Activated naive CD4-positive, alpha-beta T cell treated with anti-CD3 and anti-CD28 coated beads, Interleukin-2, amount 50 U/mL, for 72 hours (primary cell): Measurements from ENCODE around the gene COX6A2. TPM values are rescaled to one million over a fixed set of nuclear protein-coding genes. Genes with fewer than 3 reads are reported as not detected.
"Not testable (repeated sequence)": the region's sequence is repeated elsewhere in the genome, so short reads cannot be mapped to it uniquely, and the experiment has no call there.

Experiments
- ATAC-seq, 2 donors: fragments of 150-1000 bp; cut with Tn5 transposase; 2 replicates each; pipeline ENCODE4 v1.10.0; 2021; ENCODE audit warnings: mild to moderate bottlenecking in 2 of 2, moderate library complexity in 2 of 2
- DNase-seq, 2 donors: peaks; one replicate each; pipeline ENCODE4 v3.0.0; 2021 to 2022; ENCODE audit warnings: low spot score in 2 of 2
- H3K27ac Mint-ChIP-seq, 2 donors: one replicate each; pipeline ENCODE4 v1.8.0; 2022; ENCODE audit warnings: mild to moderate bottlenecking in 2 of 2, mixed read lengths in 2 of 2
- H3K36me3 Mint-ChIP-seq, 2 donors: one replicate each; pipeline ENCODE4 v1.8.0; 2022; ENCODE audit warnings: mixed read lengths in 2 of 2
- H3K9me3 Mint-ChIP-seq, 2 donors: one replicate each; pipeline ENCODE4 v1.8.0; 2022; ENCODE audit warnings: mixed read lengths in 2 of 2
- total RNA-seq, 2 donors: library from RNA; stranded (reverse); gene quantifications; one replicate each; pipeline ENCODE4 v1.2.3, GENCODE V29; 2022

Gene COX6A2
- total RNA-seq, 2 donors from 2014 or later = not detected

- H3K27ac Mint-ChIP-seq = no peak overlapping the region
- no peaks in the 10 kb centered on the region for H3K36me3 Mint-ChIP-seq
Measured at GRCh38 chr16:31427441-31428278, 500 bp downstream of the COX6A2 start.

DNA sequence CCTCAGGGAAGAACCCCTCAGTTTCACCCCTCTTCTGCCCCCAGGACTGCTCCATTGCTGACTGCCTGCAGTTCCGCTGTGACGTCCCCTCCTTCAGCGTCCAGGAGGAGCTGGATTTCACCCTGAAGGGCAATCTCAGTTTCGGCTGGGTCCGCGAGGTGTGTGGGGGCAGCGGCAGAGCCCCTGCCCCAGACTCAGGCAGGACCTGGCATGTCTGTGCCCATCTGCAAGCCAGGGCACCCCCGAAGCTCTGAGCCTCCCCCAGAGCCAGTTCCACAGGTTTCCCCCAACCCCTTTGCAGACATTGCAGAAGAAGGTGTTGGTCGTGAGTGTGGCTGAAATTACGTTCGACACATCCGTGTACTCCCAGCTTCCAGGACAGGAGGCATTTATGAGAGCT lies 4.4 kb downstream of the COX6A2 start:
- DNase-seq = no peak
- Mint-ChIP-seq H3K36me3 (no peaks in the 10 kb centered on the region), H3K9me3 (no peaks in the 10 kb centered on the region), H3K27ac (peak overlapping the region in 1 of 2 donors; percentile 73)
- no peak for ATAC-seq

More at GRCh38 chr16:31427441-31428278, 500 bp downstream of the COX6A2 start:
- ATAC-seq (peak in 1 of 2 donors; percentile 47), DNase-seq (peak; percentile 53 to 59)
- H3K9me3 Mint-ChIP-seq = no peaks in the 10 kb centered on the region

DNA sequence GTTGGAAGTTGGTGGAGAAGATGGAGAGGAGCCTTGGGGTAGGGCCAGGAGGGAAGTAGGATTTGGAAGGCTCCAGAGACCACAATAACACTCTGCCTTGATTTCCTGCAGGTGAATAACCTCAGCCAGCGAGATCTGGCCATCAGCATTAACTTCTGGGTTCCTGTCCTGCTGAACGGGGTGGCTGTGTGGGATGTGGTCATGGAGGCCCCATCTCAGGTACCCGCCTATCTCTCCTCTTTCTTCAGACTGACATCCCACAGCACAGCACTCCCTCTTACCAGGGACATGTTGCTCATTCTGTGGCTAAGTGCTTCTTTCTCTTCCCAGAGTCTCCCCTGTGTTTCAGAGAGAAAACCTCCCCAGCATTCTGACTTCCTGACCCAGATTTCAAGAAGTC lies 4.9 kb downstream of the COX6A2 start:
- Mint-ChIP-seq H3K36me3 (peaks cover 0 to 3% of the 10 kb centered on the region in 2 donors), H3K27ac (peak overlapping the region in 1 of 2 donors; percentile 73), H3K9me3 (no peaks in the 10 kb centered on the region)
- ATAC-seq = no peak
- DNase-seq = no peak

GRCh38 chr16:31421587-31421986 lies 6.6 kb downstream of the COX6A2 start:
- ATAC-seq = peak; percentile 96 to 99
- DNase-seq = peak; percentile 65 to 70
- Mint-ChIP-seq H3K36me3 (peaks cover 0 to 6% of the 10 kb centered on the region in 2 donors), H3K27ac (no peak overlapping the region), H3K9me3 (no peaks in the 10 kb centered on the region)

- ATAC-seq (peak; percentile 19 to 62), DNase-seq (no peak)
- H3K36me3 Mint-ChIP-seq = peaks cover 0 to 6% of the 10 kb centered on the region in 2 donors
- H3K27ac Mint-ChIP-seq = peak overlapping the region in 1 of 2 donors; percentile 18
- no peaks in the 10 kb centered on the region for H3K9me3 Mint-ChIP-seq
Measured at GRCh38 chr16:31420037-31420436, 8.1 kb downstream of the COX6A2 start.

DNA sequence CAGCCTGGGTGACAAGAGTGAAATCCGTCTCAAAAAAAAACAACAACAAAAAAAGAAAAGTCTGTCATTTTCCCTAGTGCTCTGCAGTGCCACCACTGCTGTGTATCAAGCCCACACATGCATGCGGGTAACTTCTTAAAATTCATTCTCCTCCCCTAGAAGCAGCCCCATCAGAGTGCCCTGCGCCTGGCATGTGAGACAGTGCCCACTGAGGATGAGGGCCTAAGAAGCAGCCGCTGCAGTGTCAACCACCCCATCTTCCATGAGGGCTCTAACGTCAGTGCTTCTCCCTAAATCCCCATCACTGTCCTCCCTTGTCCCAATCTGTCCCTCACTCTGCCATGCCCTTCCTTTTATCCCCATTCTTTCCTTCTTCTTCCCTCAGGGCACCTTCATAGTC lies 10.2 kb downstream of the COX6A2 start:
- ATAC-seq = no peak
- Mint-ChIP-seq H3K9me3 (no peaks in the 10 kb centered on the region), H3K27ac (no peak overlapping the region), H3K36me3 (peaks cover 0 to 6% of the 10 kb centered on the region in 2 donors)
- DNase-seq = no peak

- not testable (repeated sequence) for ATAC-seq, DNase-seq, H3K9me3 Mint-ChIP-seq, H3K36me3 Mint-ChIP-seq, H3K27ac Mint-ChIP-seq
Measured at GRCh38 chr16:31417036-31417435, 11.1 kb downstream of the COX6A2 start.

GRCh38 chr16:31416371-31416770 lies 11.8 kb downstream of the COX6A2 start:
- DNase-seq = no peak
- H3K9me3 Mint-ChIP-seq = no peaks in the 10 kb centered on the region
- H3K36me3 Mint-ChIP-seq = peaks cover 0 to 6% of the 10 kb centered on the region in 2 donors
- no peak overlapping the region for H3K27ac Mint-ChIP-seq
- no peak for ATAC-seq

- DNase-seq (no peak), ATAC-seq (peak in 1 of 2 donors; percentile 11)
- H3K36me3 Mint-ChIP-seq = peaks cover 0 to 6% of the 10 kb centered on the region in 2 donors
- no peak overlapping the region for H3K27ac Mint-ChIP-seq
- H3K9me3 Mint-ChIP-seq = no peaks in the 10 kb centered on the region
Measured at GRCh38 chr16:31414706-31415105, 13.5 kb downstream of the COX6A2 start.

DNA sequence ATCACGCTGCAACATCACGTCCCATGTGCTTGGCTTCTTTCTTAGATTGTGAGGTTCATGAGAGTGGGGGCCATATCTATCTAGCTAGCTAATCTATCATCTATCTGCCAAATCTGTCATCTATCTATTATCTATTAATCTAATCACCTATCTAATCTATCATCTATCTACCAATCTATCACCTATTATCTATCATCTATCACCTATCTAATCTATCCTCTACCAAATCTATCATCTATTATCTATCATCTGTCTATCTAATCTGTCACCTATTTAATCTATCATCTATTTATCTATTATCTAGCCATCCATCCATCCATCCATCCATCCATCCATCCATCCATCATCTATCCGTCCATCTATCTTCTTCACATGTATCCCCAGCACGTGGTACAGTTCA lies 14.2 kb downstream of the COX6A2 start:
- DNase-seq (no peak), ATAC-seq (no peak)
- no peaks in the 10 kb centered on the region for H3K9me3 Mint-ChIP-seq
- peaks cover 0 to 6% of the 10 kb centered on the region in 2 donors for H3K36me3 Mint-ChIP-seq
- H3K27ac Mint-ChIP-seq = peak overlapping the region in 1 of 2 donors; percentile 4

DNA sequence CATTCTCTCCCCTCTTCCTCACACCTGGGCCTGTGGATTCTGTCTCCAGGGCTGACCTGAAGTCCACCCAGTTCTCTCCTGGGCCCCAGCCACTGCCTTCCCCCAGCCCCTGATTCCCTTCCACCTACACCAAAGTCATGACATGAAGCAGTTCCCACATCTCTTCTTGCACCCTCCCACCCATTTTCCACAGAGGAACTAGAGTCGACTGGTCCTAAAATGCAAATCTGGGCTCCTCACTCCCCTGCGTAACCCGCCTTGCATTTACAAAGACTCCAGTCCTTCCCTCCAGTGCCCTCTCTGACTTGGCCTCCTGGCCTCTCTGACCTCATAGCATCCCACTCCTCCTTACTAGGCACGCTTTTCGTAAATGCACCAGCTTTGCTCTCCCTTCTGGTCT lies 14.8 kb downstream of the COX6A2 start:
- no peak for DNase-seq
- peaks cover 0 to 5% of the 10 kb centered on the region in 2 donors for H3K36me3 Mint-ChIP-seq
- no peak for ATAC-seq
- peak overlapping the region; percentile 4 to 69 for H3K27ac Mint-ChIP-seq
- H3K9me3 Mint-ChIP-seq = no peaks in the 10 kb centered on the region

GRCh38 chr16:31412750-31413149 lies 15.4 kb downstream of the COX6A2 start:
- no peak for DNase-seq
- H3K27ac Mint-ChIP-seq = peak overlapping the region in 1 of 2 donors; percentile 37
- H3K9me3 Mint-ChIP-seq = no peaks in the 10 kb centered on the region
- no peaks in the 10 kb centered on the region for H3K36me3 Mint-ChIP-seq
- ATAC-seq = no peak

DNA sequence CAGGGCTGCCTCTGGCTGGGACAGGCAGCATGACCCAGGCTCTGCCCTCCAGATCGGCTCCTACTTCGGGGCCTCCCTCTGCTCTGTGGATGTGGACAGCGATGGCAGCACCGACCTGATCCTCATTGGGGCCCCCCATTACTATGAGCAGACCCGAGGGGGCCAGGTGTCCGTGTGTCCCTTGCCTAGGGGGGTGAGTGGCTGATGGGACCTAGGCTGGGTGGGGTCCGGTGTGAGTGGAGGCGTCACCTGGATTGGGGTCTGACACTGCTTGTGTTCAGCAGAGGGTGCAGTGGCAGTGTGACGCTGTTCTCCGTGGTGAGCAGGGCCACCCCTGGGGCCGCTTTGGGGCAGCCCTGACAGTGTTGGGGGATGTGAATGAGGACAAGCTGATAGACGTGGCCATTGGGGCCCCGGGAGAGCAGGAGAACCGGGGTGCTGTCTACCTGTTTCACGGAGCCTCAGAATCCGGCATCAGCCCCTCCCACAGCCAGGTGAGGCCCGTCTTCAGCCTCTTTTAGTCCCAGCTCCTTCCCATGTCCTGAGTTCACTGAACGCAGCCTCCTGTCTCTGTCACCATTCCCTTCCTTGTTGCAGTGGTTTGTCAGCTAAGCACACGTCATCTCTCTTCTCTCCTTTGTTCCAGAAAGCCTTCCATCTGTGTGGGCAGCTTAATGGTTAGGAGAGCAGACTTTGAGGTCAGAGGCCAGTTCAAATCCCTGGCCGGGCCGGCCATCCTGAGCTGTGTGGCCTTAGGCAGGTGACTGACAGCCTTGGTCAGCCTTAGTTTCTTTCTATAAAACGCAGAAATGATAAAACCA lies 16.9 kb downstream of the COX6A2 start:
- no peaks in the 10 kb centered on the region for H3K36me3 Mint-ChIP-seq
- no peak overlapping the region for H3K27ac Mint-ChIP-seq

GRCh38 chr16:31410082-31410481 lies 18.1 kb downstream of the COX6A2 start:
- Mint-ChIP-seq H3K27ac (no peak overlapping the region), H3K9me3 (no peaks in the 10 kb centered on the region), H3K36me3 (no peaks in the 10 kb centered on the region)
- no peak for ATAC-seq
- DNase-seq = no peak

More for the DNA sequence above, 16.9 kb downstream of the COX6A2 start:
- DNase-seq (no peak), ATAC-seq (no peak)
- no peaks in the 10 kb centered on the region for H3K9me3 Mint-ChIP-seq

GRCh38 chr16:31409433-31409832 lies 18.7 kb downstream of the COX6A2 start:
- H3K9me3 Mint-ChIP-seq = no peaks in the 10 kb centered on the region
- DNase-seq = no peak
- H3K36me3 Mint-ChIP-seq = no peaks in the 10 kb centered on the region
- H3K27ac Mint-ChIP-seq = peak overlapping the region in 1 of 2 donors; percentile 81
- no peak for ATAC-seq

DNA sequence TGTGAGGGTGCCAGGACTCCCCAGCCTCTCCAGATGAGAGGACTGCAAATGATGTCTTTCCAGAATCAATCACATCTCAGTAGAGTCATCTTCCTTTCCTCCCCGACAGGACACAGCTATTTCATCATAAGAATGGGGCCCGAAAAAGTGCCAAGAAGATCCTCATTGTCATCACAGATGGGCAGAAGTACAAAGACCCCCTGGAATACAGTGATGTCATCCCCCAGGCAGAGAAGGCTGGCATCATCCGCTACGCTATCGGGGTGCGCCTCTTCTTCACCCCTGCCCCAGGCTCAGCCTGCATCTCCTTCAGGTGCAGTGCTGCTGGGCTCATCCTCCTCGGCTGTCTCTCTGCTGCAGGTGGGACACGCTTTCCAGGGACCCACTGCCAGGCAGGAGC lies 20.8 kb downstream of the COX6A2 start:
- H3K27ac Mint-ChIP-seq = peak overlapping the region in 1 of 2 donors; percentile 45
- ATAC-seq = no peak
- no peak for DNase-seq
- H3K36me3 Mint-ChIP-seq = no peaks in the 10 kb centered on the region
- no peaks in the 10 kb centered on the region for H3K9me3 Mint-ChIP-seq
